KMS-11 (cell line): ENCODE results near the gene GCM1.

Experiments
- H2AFZ ChIP-seq: fragments of 200-600 bp; sonication (generic); 2 replicates; pipeline ENCODE4 v1.6.1; 2016; ENCODE audit warnings: antibody characterized with exemption, mixed run types, low read depth
- H3K27ac ChIP-seq: fragments of 200-600 bp; sonication (generic); 2 replicates; pipeline ENCODE4 v1.6.1; 2016; ENCODE audit warnings: mild to moderate bottlenecking, mixed run types
- H3K27me3 ChIP-seq: fragments of 200-600 bp; sonication (generic); 2 replicates; pipeline ENCODE4 v1.6.1; 2017; ENCODE audit warnings: mild to moderate bottlenecking, low read depth, mixed run types, moderate library complexity; ENCODE audit not compliant: insufficient read depth
- H3K36me3 ChIP-seq: fragments of 200-600 bp; sonication (generic); 2 replicates; pipeline ENCODE4 v1.6.1; 2017; ENCODE audit warnings: mild to moderate bottlenecking, mixed run types; ENCODE audit not compliant: insufficient read depth
- H3K4me1 ChIP-seq: fragments of 200-600 bp; sonication (generic); 2 replicates; pipeline ENCODE4 v1.6.1; 2016; ENCODE audit warnings: mild to moderate bottlenecking, low read depth, mixed run types; ENCODE audit not compliant: poor library complexity, severe bottlenecking
- H3K4me2 ChIP-seq: fragments of 200-600 bp; sonication (generic); 2 replicates; pipeline ENCODE4 v1.7.0; 2016; ENCODE audit warnings: mild to moderate bottlenecking, mixed run types
- H3K4me3 ChIP-seq: fragments of 200-600 bp; sonication (generic); IDR thresholded peaks from 2 replicates; pipeline ENCODE4 v1.6.1; 2017; ENCODE audit warnings: low read depth, low read length, mixed read lengths; ENCODE audit not compliant: insufficient read depth
- H3K79me2 ChIP-seq: fragments of 200-600 bp; sonication (generic); 2 replicates; pipeline ENCODE4 v1.6.1; 2016; ENCODE audit warnings: low read depth, mixed run types; ENCODE audit not compliant: insufficient read depth
- H3K9ac ChIP-seq: fragments of 200-600 bp; sonication (generic); 2 replicates; pipeline ENCODE4 v1.6.1; 2016; ENCODE audit warnings: mild to moderate bottlenecking, mixed run types
- H4K20me1 ChIP-seq: fragments of 200-600 bp; sonication (generic); 2 replicates; pipeline ENCODE4 v1.6.1; 2016; ENCODE audit warnings: mild to moderate bottlenecking, mixed run types; ENCODE audit not compliant: insufficient read depth
- CTCF ChIP-seq: fragments of 200-600 bp; sonication (generic); conservative IDR thresholded peaks from 2 replicates; pipeline ENCODE4 v1.6.1; 2017; ENCODE audit warnings: low read depth, mild to moderate bottlenecking, antibody characterized with exemption, low read length, moderate library complexity, mixed read lengths

The GCM1 gene

GRCh38 chr6:53109612-53110011 lies 39.0 kb downstream of the GCM1 start:
- peaks cover 59% of the 10 kb centered on the region for H3K4me1 ChIP-seq
- H3K36me3 ChIP-seq = no peaks in the 10 kb centered on the region
- no peaks in the 10 kb centered on the region for H4K20me1 ChIP-seq
- H3K27me3 ChIP-seq = no peaks in the 10 kb centered on the region
- peak overlapping the region; percentile 66 for H3K4me2 ChIP-seq
- no peak overlapping the region for H3K4me3 ChIP-seq
- H3K27ac ChIP-seq = peak overlapping the region; percentile 68
- H3K9ac ChIP-seq = no peak overlapping the region
- H3K79me2 ChIP-seq = no peaks in the 10 kb centered on the region
- no peak for TF ChIP-seq CTCF
- peak overlapping the region; percentile 27; the same call in 1 of the 2 replicates for H2AFZ ChIP-seq

- no peak for TF ChIP-seq CTCF
Observed at GRCh38 chr6:53107091-53107490, 41.5 kb downstream of the GCM1 start.

GRCh38 chr6:53104916-53105315 lies 43.7 kb downstream of the GCM1 start:
- peaks cover 27% of the 10 kb centered on the region for H3K4me1 ChIP-seq
- H3K27me3 ChIP-seq = no peaks in the 10 kb centered on the region
- H3K36me3 ChIP-seq = no peaks in the 10 kb centered on the region
- H3K79me2 ChIP-seq = no peaks in the 10 kb centered on the region
- no peak overlapping the region for H3K27ac ChIP-seq
- H3K4me3 ChIP-seq = no peak overlapping the region
- no peak overlapping the region for H2AFZ ChIP-seq
- H4K20me1 ChIP-seq = no peaks in the 10 kb centered on the region
- H3K9ac ChIP-seq = no peak overlapping the region
- no peak for TF ChIP-seq CTCF
- H3K4me2 ChIP-seq = no peak overlapping the region

More at GRCh38 chr6:53107091-53107490, 41.5 kb downstream of the GCM1 start:
- H3K36me3 ChIP-seq = no peaks in the 10 kb centered on the region
- peaks cover 49% of the 10 kb centered on the region for H3K4me1 ChIP-seq
- H4K20me1 ChIP-seq = no peaks in the 10 kb centered on the region
- H3K4me3 ChIP-seq = no peak overlapping the region
- no peak overlapping the region for H3K9ac ChIP-seq
- H3K27ac ChIP-seq = no peak overlapping the region
- no peak overlapping the region for H3K4me2 ChIP-seq
- H2AFZ ChIP-seq = no peak overlapping the region
- H3K27me3 ChIP-seq = no peaks in the 10 kb centered on the region
- no peaks in the 10 kb centered on the region for H3K79me2 ChIP-seq

- Histone ChIP-seq H4K20me1 (no peaks in the 10 kb centered on the region), H3K4me3 (no peak overlapping the region), H3K36me3 (no peaks in the 10 kb centered on the region), H3K79me2 (no peaks in the 10 kb centered on the region), H3K9ac (no peak overlapping the region), H2AFZ (no peak overlapping the region), H3K4me2 (no peak overlapping the region), H3K27me3 (no peaks in the 10 kb centered on the region), H3K4me1 (peaks cover 19% of the 10 kb centered on the region), H3K27ac (no peak overlapping the region)
- TF ChIP-seq CTCF = 0 out of 2 replicates have a peak, but pooled peaks have one; percentile 45
Observed at GRCh38 chr6:53103993-53104675, 44.5 kb downstream of the GCM1 start.
